ENCODE measurements around the gene SNRPA.

The SNRPA gene

GRCh38 chr19:40739871-40740703 is 10.9 kb upstream of the SNRPA start:
- FAIRE-seq = no peak
- TF ChIP-seq POLR2AphosphoS5 (IDR thresholded peaks at IDR 0.05; ENCODE audit: low read depth, low read length) (no peak), TAF1 (IDR thresholded peaks at IDR 0.05; ENCODE audit: borderline replicate concordance, low read depth, low read length) (no peak), POLR2A (IDR thresholded peaks at IDR 0.05; ENCODE audit: low read depth, low read length) (no peak)

GRCh38 chr19:40740747-40741146 is 10.3 kb upstream of the SNRPA start:
- FAIRE-seq (no peak), DNase-seq (ENCODE audit: insufficient read length) (no peak)
- TF ChIP-seq POLR2AphosphoS5 (IDR thresholded peaks at IDR 0.05; ENCODE audit: low read depth, low read length) (no peak), POLR2A (IDR thresholded peaks at IDR 0.05; ENCODE audit: low read depth, low read length) (no peak), TAF1 (IDR thresholded peaks at IDR 0.05; ENCODE audit: borderline replicate concordance, low read depth, low read length) (no peak)

More at GRCh38 chr19:40739871-40740703, 10.9 kb upstream of the SNRPA start:
- no peak for DNase-seq (ENCODE audit: insufficient read length)

DNA sequence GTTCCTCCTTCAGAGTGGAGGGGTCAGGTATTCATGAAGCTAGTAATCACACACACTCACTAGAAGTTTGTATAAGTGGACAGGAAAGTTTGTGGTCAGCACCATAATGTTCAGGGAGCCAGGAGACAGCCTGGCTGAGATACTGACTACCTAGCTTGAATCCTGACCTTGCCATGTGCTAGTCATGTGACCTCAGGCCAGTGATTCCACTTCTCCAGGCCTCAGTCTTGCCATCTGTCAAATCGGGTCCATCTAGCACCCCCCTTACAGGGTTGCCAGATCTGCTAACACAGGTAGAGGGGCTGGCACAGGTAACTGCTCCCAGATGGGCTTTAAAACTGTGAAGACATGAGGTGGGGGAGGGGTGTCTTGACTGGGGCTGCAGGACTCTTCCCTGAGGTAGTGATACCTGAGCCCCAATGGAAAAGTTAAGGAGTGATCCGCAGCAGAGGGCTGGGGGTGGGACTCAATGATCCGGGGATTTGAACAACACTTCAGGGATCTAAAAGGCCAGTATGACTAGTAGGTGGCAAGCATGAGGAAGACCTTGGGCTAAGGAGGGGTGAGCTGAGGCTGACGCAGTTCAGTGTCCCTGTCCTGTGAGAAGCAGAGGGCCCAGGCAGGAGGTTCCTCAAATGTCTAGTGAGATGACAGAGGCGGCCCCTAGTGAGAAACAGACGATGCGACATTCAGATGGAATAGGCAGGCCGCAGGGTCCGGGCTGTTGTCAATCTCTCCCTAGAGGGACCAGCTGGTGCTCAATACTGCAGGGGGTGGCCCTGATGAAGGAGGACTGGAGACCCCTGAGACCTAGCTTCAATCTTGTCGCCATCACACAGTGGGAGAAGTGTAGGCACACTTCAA is 9.2 kb upstream of the SNRPA start:
- FAIRE-seq (no peak), DNase-seq (ENCODE audit: insufficient read length) (no peak)
- TF ChIP-seq TAF1 (IDR thresholded peaks at IDR 0.05; ENCODE audit: borderline replicate concordance, low read depth, low read length) (no peak), POLR2A (IDR thresholded peaks at IDR 0.05; ENCODE audit: low read depth, low read length) (no peak), POLR2AphosphoS5 (IDR thresholded peaks at IDR 0.05; ENCODE audit: low read depth, low read length) (no peak)

DNA sequence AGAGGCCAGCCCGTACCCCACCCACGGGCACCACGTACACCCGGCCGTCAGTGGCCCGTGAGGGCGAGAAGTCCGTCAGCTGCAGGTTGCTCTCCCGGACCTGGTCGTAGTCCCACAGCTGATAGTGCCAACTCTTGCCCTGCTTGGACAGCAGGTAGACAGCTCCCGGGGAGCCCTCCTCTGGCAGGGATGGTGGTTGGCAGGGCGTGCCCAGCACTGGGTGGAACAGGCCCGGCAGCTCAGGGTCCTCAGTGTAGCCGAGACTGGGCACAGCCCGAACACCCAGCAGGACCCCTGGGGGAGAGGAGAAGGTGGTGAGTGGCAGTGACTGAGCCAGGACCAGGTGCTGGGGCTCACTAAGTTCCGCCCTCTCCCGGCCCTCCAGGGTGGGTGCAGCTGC is 8.5 kb upstream of the SNRPA start:
- FAIRE-seq (no peak), DNase-seq (ENCODE audit: insufficient read length) (no peak)
- TF ChIP-seq POLR2AphosphoS5 (IDR thresholded peaks at IDR 0.05; ENCODE audit: low read depth, low read length) = no peak
- TF ChIP-seq POLR2A (IDR thresholded peaks at IDR 0.05; ENCODE audit: low read depth, low read length) = no peak
- no peak for TF ChIP-seq TAF1 (IDR thresholded peaks at IDR 0.05; ENCODE audit: borderline replicate concordance, low read depth, low read length)

GRCh38 chr19:40742886-40743285 is 8.1 kb upstream of the SNRPA start:
- FAIRE-seq = no peak
- DNase-seq (ENCODE audit: insufficient read length) = no peak
- TF ChIP-seq POLR2AphosphoS5 (IDR thresholded peaks at IDR 0.05; ENCODE audit: low read depth, low read length) (no peak), TAF1 (IDR thresholded peaks at IDR 0.05; ENCODE audit: borderline replicate concordance, low read depth, low read length) (no peak), POLR2A (IDR thresholded peaks at IDR 0.05; ENCODE audit: low read depth, low read length) (no peak)

- no peak for FAIRE-seq
- TF ChIP-seq POLR2AphosphoS5 (IDR thresholded peaks at IDR 0.05; ENCODE audit: low read depth, low read length) (no peak), TAF1 (IDR thresholded peaks at IDR 0.05; ENCODE audit: borderline replicate concordance, low read depth, low read length) (no peak), POLR2A (IDR thresholded peaks at IDR 0.05; ENCODE audit: low read depth, low read length) (no peak)
Observed at GRCh38 chr19:40743926-40744325, 7.1 kb upstream of the SNRPA start.

GRCh38 chr19:40744554-40745401 is 6.2 kb upstream of the SNRPA start:
- DNase-seq (ENCODE audit: insufficient read length) = no peak
- no peak for FAIRE-seq
- TF ChIP-seq POLR2AphosphoS5 (IDR thresholded peaks at IDR 0.05; ENCODE audit: low read depth, low read length) (no peak), TAF1 (IDR thresholded peaks at IDR 0.05; ENCODE audit: borderline replicate concordance, low read depth, low read length) (no peak), POLR2A (IDR thresholded peaks at IDR 0.05; ENCODE audit: low read depth, low read length) (no peak)

More at GRCh38 chr19:40743926-40744325, 7.1 kb upstream of the SNRPA start:
- DNase-seq (ENCODE audit: insufficient read length) = no peak

DNA sequence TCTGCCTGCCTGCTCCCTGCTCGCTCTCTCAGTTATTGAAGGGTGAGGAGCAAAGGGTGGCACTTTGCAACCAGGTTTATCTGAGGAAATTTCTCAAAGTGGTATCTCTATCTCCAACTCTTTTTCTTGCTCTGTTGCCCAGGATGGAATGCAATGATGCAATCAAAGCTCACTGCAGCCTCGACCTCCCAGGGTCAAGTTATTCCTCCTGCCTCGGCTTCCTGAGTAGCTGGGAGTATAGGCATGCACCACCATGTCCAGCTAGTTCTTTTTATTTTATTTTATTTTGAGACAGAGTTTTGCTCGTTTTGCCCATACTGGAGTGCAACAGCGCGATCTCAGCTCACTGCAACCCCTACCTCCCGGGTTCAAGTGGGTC is 5.6 kb upstream of the SNRPA start:
- DNase-seq (ENCODE audit: insufficient read length) = no peak
- FAIRE-seq = no peak
- TF ChIP-seq POLR2A (IDR thresholded peaks at IDR 0.05; ENCODE audit: low read depth, low read length) (no peak), TAF1 (IDR thresholded peaks at IDR 0.05; ENCODE audit: borderline replicate concordance, low read depth, low read length) (no peak), POLR2AphosphoS5 (IDR thresholded peaks at IDR 0.05; ENCODE audit: low read depth, low read length) (no peak)

GRCh38 chr19:40747536-40747935 is 3.5 kb upstream of the SNRPA start:
- FAIRE-seq (no peak), DNase-seq (ENCODE audit: insufficient read length) (no peak)
- no peak for TF ChIP-seq TAF1 (IDR thresholded peaks at IDR 0.05; ENCODE audit: borderline replicate concordance, low read depth, low read length)
- no peak for TF ChIP-seq POLR2AphosphoS5 (IDR thresholded peaks at IDR 0.05; ENCODE audit: low read depth, low read length)
- no peak for TF ChIP-seq POLR2A (IDR thresholded peaks at IDR 0.05; ENCODE audit: low read depth, low read length)

DNA sequence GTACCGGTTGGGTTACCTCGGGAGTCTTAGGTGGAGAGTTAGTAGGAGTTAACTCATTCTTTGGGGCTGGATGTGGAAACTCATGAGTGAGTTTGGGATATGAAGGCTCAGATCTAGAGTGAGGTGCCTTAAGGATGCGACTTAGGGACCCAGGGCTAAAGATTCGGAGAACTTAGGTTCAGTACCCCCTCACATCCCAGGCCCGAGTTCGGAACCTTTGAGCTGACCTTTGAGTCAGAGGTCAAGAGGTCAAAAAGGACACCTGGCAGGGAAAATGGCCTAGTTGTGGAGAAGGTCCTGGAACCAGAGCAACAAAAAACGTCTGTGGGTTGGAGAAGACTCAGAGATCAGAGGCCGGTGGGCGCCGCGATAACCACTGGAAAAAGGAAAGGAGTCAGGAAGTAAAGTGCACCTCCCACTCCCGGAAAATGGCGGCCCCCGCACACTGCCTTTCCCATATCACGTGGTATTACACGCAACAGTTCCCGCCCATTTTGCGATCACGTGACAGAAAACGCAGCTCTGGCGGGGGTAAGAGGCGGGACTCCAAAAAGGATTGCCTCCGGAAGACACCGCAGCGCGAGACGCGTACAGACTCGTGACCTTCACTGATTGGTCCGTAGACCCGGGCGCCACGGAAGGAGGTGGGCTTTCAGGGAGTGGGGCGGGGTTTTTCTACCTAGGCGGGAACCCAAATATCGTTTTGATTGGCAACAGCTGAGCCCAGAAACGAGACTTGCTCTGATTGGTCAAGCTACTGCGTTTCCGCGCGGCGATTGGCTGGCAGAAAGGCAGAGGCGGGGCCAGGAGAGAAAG is 737 bp upstream of the SNRPA start, which contains the start of gene ACTMAP:
TSS of gene ACTMAP (minus strand) at position 420 of the 816 bp plus-strand sequence. CDS start 674 bp downstream, outside the sequence.
- DNase-seq (ENCODE audit: insufficient read length) (peak; percentile 93), FAIRE-seq (peak; percentile 95)
- peak; percentile 90 for TF ChIP-seq TAF1 (IDR thresholded peaks at IDR 0.05; ENCODE audit: borderline replicate concordance, low read depth, low read length)
- no peak; the same call in 1 of the 2 replicates for TF ChIP-seq POLR2AphosphoS5 (IDR thresholded peaks at IDR 0.05; ENCODE audit: low read depth, low read length)
